Measurements from ENCODE around the gene DGKA. TPM values are rescaled to one million over a fixed set of nuclear protein-coding genes. Genes with fewer than 3 reads are reported as not detected.

The DGKA gene
- total and polyA plus RNA-seq, 2 of the 13 experiments (the other 11 are each of a cell fraction or from before 2014, with no cell fraction given), result 2.4 to 5.4 TPM

DNA sequence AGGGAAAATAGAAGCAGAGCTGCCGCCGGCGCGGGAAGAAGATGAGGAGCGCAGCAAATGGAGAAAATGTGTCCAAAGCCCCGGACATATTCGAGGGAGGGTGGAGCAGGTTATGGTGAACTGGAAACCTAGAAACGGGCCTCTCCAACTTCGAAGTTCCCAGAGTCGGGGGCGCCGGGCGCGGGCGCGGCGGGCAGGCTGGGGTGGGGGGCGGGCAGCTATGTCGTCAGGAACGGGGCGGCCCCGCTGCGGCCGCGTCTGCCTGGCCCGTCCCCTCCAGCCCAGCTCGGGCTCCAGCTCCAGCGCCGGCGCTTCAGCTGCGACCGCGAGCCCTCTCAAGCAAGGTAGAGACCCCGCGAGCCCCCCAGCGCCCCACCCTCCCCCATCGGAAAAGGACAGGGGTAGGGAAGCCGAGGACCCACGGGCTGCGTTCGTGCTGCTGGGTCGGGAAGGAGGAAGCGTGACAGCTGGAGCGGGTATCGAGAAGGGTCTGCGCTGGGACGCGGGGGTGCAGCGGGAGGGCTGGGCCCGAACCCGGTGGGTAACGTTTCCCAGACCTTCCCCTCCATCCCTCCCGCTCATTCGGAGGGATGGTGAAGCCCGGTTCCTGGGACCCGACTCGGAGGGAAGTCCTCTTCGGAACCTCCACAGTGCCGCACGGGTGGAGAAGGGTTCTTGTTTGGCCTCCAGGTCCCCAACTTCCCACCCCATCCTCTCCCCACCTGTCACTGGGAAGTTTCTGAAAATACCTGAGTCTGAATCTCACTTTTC, 1.0 kb downstream of the DGKA start (continued):
- TF ChIP-seq HMGXB3 (CRISPR knock-in tag; IDR thresholded peaks at IDR 0.05; ENCODE audit: borderline replicate concordance) (no peak), BRD4 (CRISPR knock-in tag; IDR thresholded peaks at IDR 0.05) (no peak), TSC22D2 (CRISPR knock-in tag; IDR thresholded peaks at IDR 0.05; ENCODE audit: borderline replicate concordance) (no peak), IRF2 (CRISPR knock-in tag; IDR thresholded peaks at IDR 0.05) (no peak), ZSCAN22 (CRISPR knock-in tag; IDR thresholded peaks at IDR 0.05) (no peak), ZNF580 (CRISPR knock-in tag; IDR thresholded peaks at IDR 0.05; ENCODE audit: borderline replicate concordance, low read depth) (no peak), MAFG (CRISPR knock-in tag; IDR thresholded peaks at IDR 0.05) (no peak), NR2F6 (IDR thresholded peaks at IDR 0.05) (no peak), NR2F6 (CRISPR knock-in tag; IDR thresholded peaks at IDR 0.05) (no peak), ZNF567 (CRISPR knock-in tag; IDR thresholded peaks at IDR 0.05; ENCODE audit: borderline replicate concordance) (no peak), ZNF75D (CRISPR knock-in tag; IDR thresholded peaks at IDR 0.05; ENCODE audit: borderline replicate concordance) (no peak), GABPB1 (CRISPR knock-in tag; IDR thresholded peaks at IDR 0.05) (peak; percentile 22; the same call in 1 of the 2 replicates), ZNF329 (CRISPR knock-in tag; IDR thresholded peaks at IDR 0.05; ENCODE audit: low read depth) (no peak), ZNF546 (CRISPR knock-in tag; conservative IDR thresholded peaks at IDR 0.05) (no peak), HHEX (CRISPR knock-in tag; IDR thresholded peaks at IDR 0.05) (no peak), RFX1 (IDR thresholded peaks at IDR 0.05) (no peak), MED8 (CRISPR knock-in tag; IDR thresholded peaks at IDR 0.05; ENCODE audit: insufficient replicate concordance) (no peak), RCOR2 (CRISPR knock-in tag; IDR thresholded peaks at IDR 0.05) (no peak), RBM39 (IDR thresholded peaks at IDR 0.05; ENCODE audit: low read depth, low read length, poor library complexity, severe bottlenecking) (no peak), ZNF501 (CRISPR knock-in tag; IDR thresholded peaks at IDR 0.05) (no peak)
- TF ChIP-seq, protein P1, sequence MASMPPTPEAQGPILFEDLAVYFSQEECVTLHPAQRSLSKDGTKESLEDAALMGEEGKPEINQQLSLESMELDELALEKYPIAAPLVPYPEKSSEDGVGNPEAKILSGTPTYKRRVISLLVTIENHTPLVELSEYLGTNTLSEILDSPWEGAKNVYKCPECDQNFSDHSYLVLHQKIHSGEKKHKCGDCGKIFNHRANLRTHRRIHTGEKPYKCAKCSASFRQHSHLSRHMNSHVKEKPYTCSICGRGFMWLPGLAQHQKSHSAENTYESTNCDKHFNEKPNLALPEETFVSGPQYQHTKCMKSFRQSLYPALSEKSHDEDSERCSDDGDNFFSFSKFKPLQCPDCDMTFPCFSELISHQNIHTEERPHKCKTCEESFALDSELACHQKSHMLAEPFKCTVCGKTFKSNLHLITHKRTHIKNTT (CRISPR knock-in tag; IDR thresholded peaks at IDR 0.05), result no peak
- TF ChIP-seq, protein P2, sequence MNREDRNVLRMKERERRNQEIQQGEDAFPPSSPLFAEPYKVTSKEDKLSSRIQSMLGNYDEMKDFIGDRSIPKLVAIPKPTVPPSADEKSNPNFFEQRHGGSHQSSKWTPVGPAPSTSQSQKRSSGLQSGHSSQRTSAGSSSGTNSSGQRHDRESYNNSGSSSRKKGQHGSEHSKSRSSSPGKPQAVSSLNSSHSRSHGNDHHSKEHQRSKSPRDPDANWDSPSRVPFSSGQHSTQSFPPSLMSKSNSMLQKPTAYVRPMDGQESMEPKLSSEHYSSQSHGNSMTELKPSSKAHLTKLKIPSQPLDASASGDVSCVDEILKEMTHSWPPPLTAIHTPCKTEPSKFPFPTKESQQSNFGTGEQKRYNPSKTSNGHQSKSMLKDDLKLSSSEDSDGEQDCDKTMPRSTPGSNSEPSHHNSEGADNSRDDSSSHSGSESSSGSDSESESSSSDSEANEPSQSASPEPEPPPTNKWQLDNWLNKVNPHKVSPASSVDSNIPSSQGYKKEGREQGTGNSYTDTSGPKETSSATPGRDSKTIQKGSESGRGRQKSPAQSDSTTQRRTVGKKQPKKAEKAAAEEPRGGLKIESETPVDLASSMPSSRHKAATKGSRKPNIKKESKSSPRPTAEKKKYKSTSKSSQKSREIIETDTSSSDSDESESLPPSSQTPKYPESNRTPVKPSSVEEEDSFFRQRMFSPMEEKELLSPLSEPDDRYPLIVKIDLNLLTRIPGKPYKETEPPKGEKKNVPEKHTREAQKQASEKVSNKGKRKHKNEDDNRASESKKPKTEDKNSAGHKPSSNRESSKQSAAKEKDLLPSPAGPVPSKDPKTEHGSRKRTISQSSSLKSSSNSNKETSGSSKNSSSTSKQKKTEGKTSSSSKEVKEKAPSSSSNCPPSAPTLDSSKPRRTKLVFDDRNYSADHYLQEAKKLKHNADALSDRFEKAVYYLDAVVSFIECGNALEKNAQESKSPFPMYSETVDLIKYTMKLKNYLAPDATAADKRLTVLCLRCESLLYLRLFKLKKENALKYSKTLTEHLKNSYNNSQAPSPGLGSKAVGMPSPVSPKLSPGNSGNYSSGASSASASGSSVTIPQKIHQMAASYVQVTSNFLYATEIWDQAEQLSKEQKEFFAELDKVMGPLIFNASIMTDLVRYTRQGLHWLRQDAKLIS (CRISPR knock-in tag; IDR thresholded peaks at IDR 0.05), result no peak
